Spleen (tissue), 13 donors: ENCODE results near the gene BANK1. TPM values are rescaled to one million over a fixed set of nuclear protein-coding genes. Genes with fewer than 3 reads are reported as not detected.

Experiments used
- DNase-seq: peaks from one replicate; pipeline ENCODE4 v3.0.0-alpha.2; 2020
- H3K27ac ChIP-seq, 8 donors: fragments of 200-600 bp; sonication (generic) in 7 of 8; 1 replicate in 4 of 8; 2 replicates in 4 of 8; pipeline versions ENCODE4 v1.5.0 to v1.8.0; 2016 to 2021; ENCODE audit warnings: inconsistent platforms in 4 of 8, mild to moderate bottlenecking in 4 of 8, moderate library complexity in 1 of 8
- H3K27me3 ChIP-seq, 7 donors: fragments of 200-600 bp; sonication (generic) in 6 of 7; replicated peaks in 1 of 7; 1 replicate in 4 of 7; 2 replicates in 3 of 7; pipeline versions ENCODE4 v1.5.0 to v1.8.0; 2016 to 2021; ENCODE audit warnings: inconsistent platforms in 3 of 7, mild to moderate bottlenecking in 1 of 7
- H3K36me3 ChIP-seq, 6 donors: fragments of 200-600 bp; sonication (generic) in 5 of 6; 1 replicate in 4 of 6; 2 replicates in 2 of 6; pipeline versions ENCODE4 v1.5.0 to v1.8.0; 2016 to 2021; ENCODE audit warnings: inconsistent platforms in 2 of 6
- H3K4me1 ChIP-seq, 6 donors: fragments of 200-600 bp; sonication (generic) in 5 of 6; 1 replicate in 3 of 6; 2 replicates in 3 of 6; pipeline versions ENCODE4 v1.5.0 to v1.8.0; 2016 to 2021; ENCODE audit warnings: inconsistent platforms in 3 of 6
- H3K4me3 ChIP-seq, 8 donors: fragments of 200-600 bp; sonication (generic) in 7 of 8; 1 replicate in 4 of 8; 2 replicates in 4 of 8; pipeline versions ENCODE4 v1.5.0 to v1.8.0; 2016 to 2021; ENCODE audit warnings: inconsistent platforms in 4 of 8, mild to moderate bottlenecking in 4 of 8, moderate library complexity in 2 of 8
- H3K9me3 ChIP-seq, 8 donors: fragments of 200-600 bp; sonication (generic) in 7 of 8; 1 replicate in 4 of 8; 2 replicates in 4 of 8; pipeline versions ENCODE4 v1.5.0 to v1.8.0; 2016 to 2021; ENCODE audit warnings: inconsistent platforms in 4 of 8
- CTCF ChIP-seq, 11 experiments: fragments of 200-600 bp in 7 of 11; fragments of 450-650 bp in 4 of 11; sonication (generic) in 4 of 11; IDR thresholded peaks in 8 of 11; conservative IDR thresholded peaks in 3 of 11; 1 replicate in 7 of 11; 2 replicates in 4 of 11; pipeline versions ENCODE4 v1.4.0 to v1.8.0; 2016 to 2021; ENCODE audit warnings: antibody characterized with exemption in 11 of 11, inconsistent platforms in 4 of 11, mild to moderate bottlenecking in 1 of 11
- POLR2A ChIP-seq, 3 donors: fragments of 450-650 bp; IDR thresholded peaks; one replicate each; pipeline ENCODE4 v1.5.1; 2017; ENCODE audit warnings: antibody characterized with exemption in 3 of 3, mild to moderate bottlenecking in 1 of 3
- POLR2AphosphoS5 ChIP-seq, 3 donors: sonication (generic); formaldehyde crosslinking; IDR thresholded peaks; one replicate each; pipeline ENCODE4 v1.5.1; 2017; ENCODE audit warnings: antibody characterized with exemption in 3 of 3
- WGBS, 5 donors: extraction: QIAGEN DNeasy Blood & Tissue Kit in 3 of 5; methylation state at CpG; one replicate each; pipeline versions ENCODE4 v1.1.5 to v1.1.7; 2013 to 2018; 5-methylcytosine and 5-hydroxymethylcytosine counted together
- intact Hi-C: fragments of 100-400 bp; cut with DNase I; formaldehyde crosslinking; loops from one replicate; pipeline ENCODE4 v1.15.0; 2023; ENCODE audit warnings: low total_unique reads
- long read RNA-seq, 2 donors: transcript quantifications; one replicate each; lab custom pipeline, GENCODE V29; 2026
- polyA plus RNA-seq, 3 donors: library from polyadenylated mRNA; stranded (reverse); fragments of 200-250 nt; gene quantifications; one replicate each; pipeline ENCODE4 v1.2.1, GENCODE V29; 2013
- total RNA-seq, 7 donors: library from RNA; depleted of rRNA in 3 of 7; stranded (reverse); fragments of >200 nt in 3 of 7; fragmentation: NEBNext Ultra II Directional in 4 of 7; extraction: Animal tissue kit (Norgen Biotek cat#: 25700) in 4 of 7; gene quantifications; one replicate each; pipeline versions ENCODE4 v1.1.0 to v1.2.1, GENCODE V29; 2016 to 2021
- donor health status: healthy with polysubstance abuse.
- donor health status: DM: no; HTN: no; CAD: no; lungs with moderate emphysema.
- donor health status: DM: no; HTN: no; CAD: no.
- donor health status: Bipolar disorder and iron deficiency.
- donor health status: healthy.
- donor health status: DM: no; HTN: no; CAD: no.
- donor health status: DM: yes; HTN: yes; CAD: no.

BANK1 gene, protein sequence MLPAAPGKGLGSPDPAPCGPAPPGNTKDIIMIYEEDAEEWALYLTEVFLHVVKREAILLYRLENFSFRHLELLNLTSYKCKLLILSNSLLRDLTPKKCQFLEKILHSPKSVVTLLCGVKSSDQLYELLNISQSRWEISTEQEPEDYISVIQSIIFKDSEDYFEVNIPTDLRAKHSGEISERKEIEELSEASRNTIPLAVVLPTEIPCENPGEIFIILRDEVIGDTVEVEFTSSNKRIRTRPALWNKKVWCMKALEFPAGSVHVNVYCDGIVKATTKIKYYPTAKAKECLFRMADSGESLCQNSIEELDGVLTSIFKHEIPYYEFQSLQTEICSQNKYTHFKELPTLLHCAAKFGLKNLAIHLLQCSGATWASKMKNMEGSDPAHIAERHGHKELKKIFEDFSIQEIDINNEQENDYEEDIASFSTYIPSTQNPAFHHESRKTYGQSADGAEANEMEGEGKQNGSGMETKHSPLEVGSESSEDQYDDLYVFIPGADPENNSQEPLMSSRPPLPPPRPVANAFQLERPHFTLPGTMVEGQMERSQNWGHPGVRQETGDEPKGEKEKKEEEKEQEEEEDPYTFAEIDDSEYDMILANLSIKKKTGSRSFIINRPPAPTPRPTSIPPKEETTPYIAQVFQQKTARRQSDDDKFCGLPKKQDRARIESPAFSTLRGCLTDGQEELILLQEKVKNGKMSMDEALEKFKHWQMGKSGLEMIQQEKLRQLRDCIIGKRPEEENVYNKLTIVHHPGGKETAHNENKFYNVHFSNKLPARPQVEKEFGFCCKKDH
- total RNA-seq (100 to 1,000 TPM; 105 to 208 (median 133) TPM), polyA plus RNA-seq (100 to 1,000 TPM; 121 to 194 (median 155) TPM)
- long read RNA-seq, donor 1 = 0 reads
- long read RNA-seq, donor 2, partial matches to known transcripts = 11 of 12 reads
- long read RNA-seq, donor 2, other reads (novel, unspliced or antisense) = 0 of 12 reads

DNA sequence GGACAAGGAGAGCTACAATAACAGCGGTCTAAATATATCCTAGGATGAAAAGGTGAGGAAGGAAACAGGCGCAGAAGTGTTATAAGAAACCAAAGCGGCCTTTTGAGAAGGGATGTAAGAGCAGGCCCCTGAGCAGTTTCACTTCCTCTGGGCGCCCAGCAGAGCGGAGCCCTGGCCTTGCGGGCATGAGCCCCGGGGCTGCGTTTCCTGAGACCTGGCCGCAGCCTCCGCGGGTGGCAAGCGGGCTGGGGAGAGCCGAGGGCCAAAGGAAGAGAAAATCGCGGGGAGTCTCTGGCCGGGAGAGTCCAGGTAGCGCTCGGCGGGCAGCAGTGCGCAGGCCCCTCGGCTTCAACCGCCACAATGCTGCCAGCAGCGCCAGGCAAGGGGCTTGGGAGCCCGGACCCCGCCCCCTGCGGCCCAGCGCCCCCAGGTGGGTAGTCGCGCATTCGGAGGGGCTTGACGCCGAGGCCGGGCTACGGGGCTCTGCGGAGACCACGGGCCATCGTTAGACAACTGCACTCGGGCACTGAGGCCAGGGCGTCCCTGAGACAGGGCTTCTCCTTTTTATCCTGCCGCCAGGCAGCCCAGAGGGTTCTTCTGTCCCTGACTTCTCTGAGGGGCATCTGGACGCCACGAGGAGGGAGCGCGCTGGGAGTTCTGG is at the start of gene BANK1:
Gene BANK1 (plus strand): TSS at position 210 of the 661 bp plus-strand sequence. CDS start 151 bp downstream, at position 361.
- peaks cover 0 to 8% (median 2%) of the 10 kb centered on the region in 8 donors for H3K9me3 ChIP-seq
- H3K36me3 ChIP-seq = no peaks in the 10 kb centered on the region
- H3K4me1 ChIP-seq = peaks cover 0 to 51% (median 12%) of the 10 kb centered on the region in 6 donors
- H3K27ac ChIP-seq = peak within 1 kb of the TSS; percentile 49 to 91 (median 88)
- DNase-seq = peak; percentile 96
- TF ChIP-seq POLR2A (IDR thresholded peaks at IDR 0.05) (no peak), CTCF (IDR thresholded peaks at IDR 0.05 in 8 of 11, conservative IDR thresholded peaks at IDR 0.05 in 3 of 11) (peak in 5 of 11 experiments; percentile 10 to 34 (median 18)), POLR2AphosphoS5 (IDR thresholded peaks at IDR 0.05) (peak; percentile 87 to 91 (median 90))
- H3K27me3 ChIP-seq = peaks cover 0 to 13% (median 6%) of the 10 kb centered on the region in 7 donors
- intact Hi-C loops = no loop called here
- WGBS, 5 donors = 2 to 9% (median 4%) methylated on average over 15 to 44 of the region's 44 CpGs
- H3K4me3 ChIP-seq = peak within 1 kb of the TSS; percentile 19 to 73 (median 54)

- Histone ChIP-seq H3K4me3 (no peak overlapping the region), H3K27me3 (no peaks in the 10 kb centered on the region), H3K9me3 (peaks cover 0 to 3% (median 0%) of the 10 kb centered on the region in 8 donors), H3K4me1 (no peaks in the 10 kb centered on the region), H3K27ac (no peak overlapping the region), H3K36me3 (no peaks in the 10 kb centered on the region)
- WGBS, 5 donors = 45 to 74% (median 62%) methylated on average over 2 of the region's 2 CpGs
- DNase-seq = no peak
- TF ChIP-seq POLR2A (IDR thresholded peaks at IDR 0.05) (no peak), POLR2AphosphoS5 (IDR thresholded peaks at IDR 0.05) (no peak), CTCF (IDR thresholded peaks at IDR 0.05 in 8 of 11, conservative IDR thresholded peaks at IDR 0.05 in 3 of 11) (no peak)
- intact Hi-C loops = no loop called here
These were observed 36.8 kb upstream of the BANK1 start for GRCh38 chr4:101753721-101754120.

DNA sequence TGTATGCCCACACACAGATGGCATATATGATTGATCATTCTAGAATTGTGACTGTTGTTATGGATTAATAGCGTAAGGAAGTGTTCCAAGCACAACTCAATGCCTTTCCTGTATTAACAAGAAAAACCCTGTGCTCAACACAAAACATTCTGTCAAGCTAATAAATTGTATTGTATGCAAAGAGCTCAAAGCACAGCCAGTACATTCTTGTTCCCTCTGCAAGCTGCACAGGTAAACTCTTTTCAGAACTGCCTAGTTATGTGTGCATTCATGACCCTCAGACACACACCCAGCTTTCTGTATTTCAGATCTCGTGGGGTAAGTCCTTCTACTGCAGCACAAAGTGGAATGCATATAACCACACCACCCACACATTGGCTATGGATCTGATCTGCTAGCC is 34.3 kb upstream of the BANK1 start:
- 21 to 57% (median 36%) methylated on average over 2 of the region's 2 CpGs for WGBS, 5 donors
- intact Hi-C loops = no loop called here
- Histone ChIP-seq H3K4me1 (no peaks in the 10 kb centered on the region), H3K9me3 (peaks cover 0 to 3% (median 0%) of the 10 kb centered on the region in 8 donors), H3K4me3 (no peak overlapping the region), H3K36me3 (no peaks in the 10 kb centered on the region), H3K27ac (no peak overlapping the region), H3K27me3 (no peaks in the 10 kb centered on the region)
- no peak for TF ChIP-seq POLR2AphosphoS5 (IDR thresholded peaks at IDR 0.05)
- TF ChIP-seq CTCF (IDR thresholded peaks at IDR 0.05 in 8 of 11, conservative IDR thresholded peaks at IDR 0.05 in 3 of 11) = no peak
- no peak for TF ChIP-seq POLR2A (IDR thresholded peaks at IDR 0.05)
- DNase-seq = no peak
